ENCODE results near the gene SETD7.

Gene SETD7

GRCh38 chr4:139587446-139587845 lies 31.4 kb upstream of the SETD7 start:
- H3K27me3 ChIP-seq (ENCODE audit: insufficient read depth, low read length, poor library complexity): no peaks in the 10 kb centered on the region
- no peaks in the 10 kb centered on the region for H4K20me1 ChIP-seq (ENCODE audit: insufficient read depth, low read length)
- H2AFZ ChIP-seq (ENCODE audit: low read depth, low read length): no peak overlapping the region
- no peak overlapping the region for H3K9ac ChIP-seq (ENCODE audit: low read depth, low read length)
- H3K79me2 ChIP-seq (ENCODE audit: insufficient read depth, low read length): no peaks in the 10 kb centered on the region
- ATAC-seq (ENCODE audit: insufficient read depth, low read depth) (no peak), DNase-seq (no peak)
- H3K4me3 ChIP-seq (ENCODE audit: low read depth in 1 of 2, low read length in 2 of 2): no peak overlapping the region
- TF ChIP-seq, protein P1, sequence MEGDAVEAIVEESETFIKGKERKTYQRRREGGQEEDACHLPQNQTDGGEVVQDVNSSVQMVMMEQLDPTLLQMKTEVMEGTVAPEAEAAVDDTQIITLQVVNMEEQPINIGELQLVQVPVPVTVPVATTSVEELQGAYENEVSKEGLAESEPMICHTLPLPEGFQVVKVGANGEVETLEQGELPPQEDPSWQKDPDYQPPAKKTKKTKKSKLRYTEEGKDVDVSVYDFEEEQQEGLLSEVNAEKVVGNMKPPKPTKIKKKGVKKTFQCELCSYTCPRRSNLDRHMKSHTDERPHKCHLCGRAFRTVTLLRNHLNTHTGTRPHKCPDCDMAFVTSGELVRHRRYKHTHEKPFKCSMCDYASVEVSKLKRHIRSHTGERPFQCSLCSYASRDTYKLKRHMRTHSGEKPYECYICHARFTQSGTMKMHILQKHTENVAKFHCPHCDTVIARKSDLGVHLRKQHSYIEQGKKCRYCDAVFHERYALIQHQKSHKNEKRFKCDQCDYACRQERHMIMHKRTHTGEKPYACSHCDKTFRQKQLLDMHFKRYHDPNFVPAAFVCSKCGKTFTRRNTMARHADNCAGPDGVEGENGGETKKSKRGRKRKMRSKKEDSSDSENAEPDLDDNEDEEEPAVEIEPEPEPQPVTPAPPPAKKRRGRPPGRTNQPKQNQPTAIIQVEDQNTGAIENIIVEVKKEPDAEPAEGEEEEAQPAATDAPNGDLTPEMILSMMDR (IDR thresholded peaks at IDR 0.05; ENCODE audit: borderline replicate concordance, extremely low read depth, low read length, poor library complexity, severe bottlenecking): no peak
- no peak for TF ChIP-seq EZH2 (IDR thresholded peaks at IDR 0.05; ENCODE audit: borderline replicate concordance, low read depth, low read length, severe bottlenecking)
- H3K4me2 ChIP-seq (ENCODE audit: insufficient read depth, low read length): no peak overlapping the region
- no peaks in the 10 kb centered on the region for H3K9me3 ChIP-seq (ENCODE audit: insufficient read depth, low read length, severe bottlenecking)
- no peaks in the 10 kb centered on the region for H3K36me3 ChIP-seq (ENCODE audit: insufficient read depth, low read length)
- H3K4me1 ChIP-seq (ENCODE audit: insufficient read depth, low read length): no peaks in the 10 kb centered on the region
- no peak overlapping the region for H3K27ac ChIP-seq (ENCODE audit: low read length)

DNA sequence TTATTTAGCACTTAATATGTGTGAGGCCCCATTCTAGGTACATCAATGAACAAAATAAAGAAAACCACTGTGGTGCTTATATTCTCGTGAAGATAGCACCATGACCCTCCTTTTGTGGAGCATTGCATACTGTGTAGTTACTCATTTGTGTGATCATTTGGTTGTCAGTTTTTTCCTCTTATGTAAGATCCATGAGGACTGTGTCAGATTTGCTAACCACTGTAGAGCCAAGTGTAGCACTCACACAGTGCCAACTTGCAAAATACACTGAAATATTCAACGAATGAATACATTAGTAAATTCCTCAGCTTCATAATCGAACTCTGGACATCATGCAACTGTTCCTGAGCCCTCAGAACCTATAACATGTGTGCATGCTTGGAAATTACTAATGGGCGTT lies 29.5 kb upstream of the SETD7 start:
- Histone ChIP-seq H3K9me3 (ENCODE audit: insufficient read depth, low read length, severe bottlenecking) (no peaks in the 10 kb centered on the region), H4K20me1 (ENCODE audit: insufficient read depth, low read length) (no peaks in the 10 kb centered on the region), H3K4me2 (ENCODE audit: insufficient read depth, low read length) (no peak overlapping the region), H3K9ac (ENCODE audit: low read depth, low read length) (no peak overlapping the region), H3K79me2 (ENCODE audit: insufficient read depth, low read length) (no peaks in the 10 kb centered on the region), H3K27ac (ENCODE audit: low read length) (no peak overlapping the region), H3K4me1 (ENCODE audit: insufficient read depth, low read length) (no peaks in the 10 kb centered on the region), H3K27me3 (ENCODE audit: insufficient read depth, low read length, poor library complexity) (no peaks in the 10 kb centered on the region), H3K4me3 (ENCODE audit: low read depth in 1 of 2, low read length in 2 of 2) (no peak overlapping the region), H2AFZ (ENCODE audit: low read depth, low read length) (no peak overlapping the region), H3K36me3 (ENCODE audit: insufficient read depth, low read length) (no peaks in the 10 kb centered on the region)
- ATAC-seq (ENCODE audit: insufficient read depth, low read depth) (no peak), DNase-seq (no peak)
- no peak for TF ChIP-seq EZH2 (IDR thresholded peaks at IDR 0.05; ENCODE audit: borderline replicate concordance, low read depth, low read length, severe bottlenecking)
- TF ChIP-seq, protein P1 (IDR thresholded peaks at IDR 0.05; ENCODE audit: borderline replicate concordance, extremely low read depth, low read length, poor library complexity, severe bottlenecking): no peak

DNA sequence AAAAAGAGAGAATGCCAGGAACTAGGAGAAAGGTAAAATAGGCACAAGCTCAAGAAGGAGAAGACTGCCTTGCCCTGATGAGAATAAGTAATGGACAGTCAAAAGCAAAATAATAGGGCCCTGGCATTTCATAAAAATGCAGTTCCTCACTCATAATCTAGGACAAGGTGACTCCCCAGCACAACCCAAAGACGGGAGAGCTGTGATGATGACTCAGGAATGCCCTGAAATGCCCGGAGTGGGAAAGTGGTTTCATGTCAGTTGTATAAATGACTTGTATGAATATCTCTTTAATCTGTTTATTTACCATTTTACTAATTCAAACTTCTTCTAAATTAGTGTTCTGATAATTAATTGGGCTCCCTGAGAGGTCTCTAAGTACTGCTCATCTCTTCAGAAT lies 28.8 kb upstream of the SETD7 start:
- no peaks in the 10 kb centered on the region for H3K4me1 ChIP-seq (ENCODE audit: insufficient read depth, low read length)
- H3K4me3 ChIP-seq (ENCODE audit: low read depth in 1 of 2, low read length in 2 of 2): no peak overlapping the region
- H3K36me3 ChIP-seq (ENCODE audit: insufficient read depth, low read length): no peaks in the 10 kb centered on the region
- H3K9ac ChIP-seq (ENCODE audit: low read depth, low read length): no peak overlapping the region
- TF ChIP-seq EZH2 (IDR thresholded peaks at IDR 0.05; ENCODE audit: borderline replicate concordance, low read depth, low read length, severe bottlenecking): no peak
- TF ChIP-seq, protein P1 (IDR thresholded peaks at IDR 0.05; ENCODE audit: borderline replicate concordance, extremely low read depth, low read length, poor library complexity, severe bottlenecking): no peak
- H3K27me3 ChIP-seq (ENCODE audit: insufficient read depth, low read length, poor library complexity): no peaks in the 10 kb centered on the region
- no peak overlapping the region for H3K27ac ChIP-seq (ENCODE audit: low read length)
- H3K9me3 ChIP-seq (ENCODE audit: insufficient read depth, low read length, severe bottlenecking): no peaks in the 10 kb centered on the region
- H3K4me2 ChIP-seq (ENCODE audit: insufficient read depth, low read length): no peak overlapping the region
- DNase-seq (no peak), ATAC-seq (ENCODE audit: insufficient read depth, low read depth) (no peak)
- H2AFZ ChIP-seq (ENCODE audit: low read depth, low read length): no peak overlapping the region
- H4K20me1 ChIP-seq (ENCODE audit: insufficient read depth, low read length): no peaks in the 10 kb centered on the region
- no peaks in the 10 kb centered on the region for H3K79me2 ChIP-seq (ENCODE audit: insufficient read depth, low read length)

GRCh38 chr4:139584013-139584412 lies 28.0 kb upstream of the SETD7 start:
- no peak for TF ChIP-seq EZH2 (IDR thresholded peaks at IDR 0.05; ENCODE audit: borderline replicate concordance, low read depth, low read length, severe bottlenecking)
- TF ChIP-seq, protein P1 (IDR thresholded peaks at IDR 0.05; ENCODE audit: borderline replicate concordance, extremely low read depth, low read length, poor library complexity, severe bottlenecking): no peak
- no peaks in the 10 kb centered on the region for H4K20me1 ChIP-seq (ENCODE audit: insufficient read depth, low read length)
- H3K36me3 ChIP-seq (ENCODE audit: insufficient read depth, low read length): no peaks in the 10 kb centered on the region
- no peaks in the 10 kb centered on the region for H3K27me3 ChIP-seq (ENCODE audit: insufficient read depth, low read length, poor library complexity)
- H3K4me3 ChIP-seq (ENCODE audit: low read depth in 1 of 2, low read length in 2 of 2): no peak overlapping the region
- no peaks in the 10 kb centered on the region for H3K4me1 ChIP-seq (ENCODE audit: insufficient read depth, low read length)
- no peaks in the 10 kb centered on the region for H3K79me2 ChIP-seq (ENCODE audit: insufficient read depth, low read length)
- H3K9ac ChIP-seq (ENCODE audit: low read depth, low read length): no peak overlapping the region
- no peak overlapping the region for H3K27ac ChIP-seq (ENCODE audit: low read length)
- H3K4me2 ChIP-seq (ENCODE audit: insufficient read depth, low read length): no peak overlapping the region
- no peak for DNase-seq
- no peak overlapping the region for H2AFZ ChIP-seq (ENCODE audit: low read depth, low read length)
- ATAC-seq (ENCODE audit: insufficient read depth, low read depth): no peak
- H3K9me3 ChIP-seq (ENCODE audit: insufficient read depth, low read length, severe bottlenecking): no peaks in the 10 kb centered on the region
